Testis (tissue), 2 donors: ENCODE results near the gene MYOZ3.

Experiments
- POLR2A ChIP-seq: fragments of 450-650 bp; IDR thresholded peaks from one replicate; pipeline ENCODE4 v1.6.1; 2017; ENCODE audit warnings: antibody characterized with exemption, mild to moderate bottlenecking, moderate library complexity
- TF ChIP-seq, protein P1 (sequence below), 3 experiments: fragments of 450-650 bp in 2 of 3; fragments of 200-600 bp in 1 of 3; sonication (generic) in 1 of 3; IDR thresholded peaks; one replicate each; pipeline ENCODE4 v1.5.1; 2016 to 2019; ENCODE audit warnings: antibody characterized with exemption in 3 of 3, mild to moderate bottlenecking in 2 of 3, moderate library complexity in 1 of 3

DNA sequence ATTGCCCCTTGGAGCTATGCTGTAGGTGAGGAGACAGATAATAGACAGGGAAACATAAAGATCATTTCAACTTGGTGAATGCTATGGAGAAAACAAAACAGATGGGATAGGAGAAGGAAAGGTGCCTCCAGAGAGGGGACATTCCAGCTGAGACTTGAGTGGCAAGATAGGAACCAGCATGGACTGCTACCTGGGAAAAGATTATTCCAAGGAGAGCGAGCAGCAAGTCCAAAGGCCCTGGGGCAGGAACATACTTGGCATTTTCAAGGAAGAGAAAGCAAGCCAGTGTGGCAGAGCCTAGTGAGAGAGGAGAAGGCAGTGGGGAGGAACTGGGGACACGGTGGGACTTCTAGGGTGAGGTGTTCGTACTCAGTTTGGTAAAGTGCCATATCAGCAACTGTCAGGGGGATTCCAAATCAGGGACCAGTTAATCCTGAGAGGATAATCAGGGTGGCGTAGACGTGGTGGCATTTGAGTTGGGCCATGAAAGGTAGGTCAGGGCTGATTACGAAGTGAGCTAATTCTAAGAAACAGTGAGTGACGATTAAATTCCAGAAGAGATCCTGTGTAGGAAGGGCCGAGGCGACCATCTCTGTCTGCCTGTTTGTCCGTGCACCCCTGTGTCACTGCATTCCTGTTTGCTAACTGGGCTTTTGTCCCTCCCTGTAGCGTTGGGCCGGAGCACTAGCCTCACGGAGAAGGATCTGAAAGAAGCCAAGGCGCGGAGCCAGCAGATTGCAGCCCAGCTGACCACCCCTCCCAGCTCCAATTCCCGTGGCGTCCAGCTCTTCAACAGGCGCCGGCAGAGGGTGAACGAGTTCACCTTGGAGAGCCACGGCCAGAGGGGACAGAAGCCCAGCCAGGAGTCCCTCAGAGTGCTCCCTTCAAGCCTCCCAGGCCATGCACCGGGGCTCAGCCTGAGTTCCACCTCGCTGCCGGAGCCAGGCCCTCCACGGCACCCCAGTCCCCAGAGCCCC, 13.5 kb upstream of the MYOZ3 start:
- TF ChIP-seq POLR2A = no peak
- TF ChIP-seq, protein P1, sequence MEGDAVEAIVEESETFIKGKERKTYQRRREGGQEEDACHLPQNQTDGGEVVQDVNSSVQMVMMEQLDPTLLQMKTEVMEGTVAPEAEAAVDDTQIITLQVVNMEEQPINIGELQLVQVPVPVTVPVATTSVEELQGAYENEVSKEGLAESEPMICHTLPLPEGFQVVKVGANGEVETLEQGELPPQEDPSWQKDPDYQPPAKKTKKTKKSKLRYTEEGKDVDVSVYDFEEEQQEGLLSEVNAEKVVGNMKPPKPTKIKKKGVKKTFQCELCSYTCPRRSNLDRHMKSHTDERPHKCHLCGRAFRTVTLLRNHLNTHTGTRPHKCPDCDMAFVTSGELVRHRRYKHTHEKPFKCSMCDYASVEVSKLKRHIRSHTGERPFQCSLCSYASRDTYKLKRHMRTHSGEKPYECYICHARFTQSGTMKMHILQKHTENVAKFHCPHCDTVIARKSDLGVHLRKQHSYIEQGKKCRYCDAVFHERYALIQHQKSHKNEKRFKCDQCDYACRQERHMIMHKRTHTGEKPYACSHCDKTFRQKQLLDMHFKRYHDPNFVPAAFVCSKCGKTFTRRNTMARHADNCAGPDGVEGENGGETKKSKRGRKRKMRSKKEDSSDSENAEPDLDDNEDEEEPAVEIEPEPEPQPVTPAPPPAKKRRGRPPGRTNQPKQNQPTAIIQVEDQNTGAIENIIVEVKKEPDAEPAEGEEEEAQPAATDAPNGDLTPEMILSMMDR (IDR thresholded peaks at IDR 0.05) = no peak
